ENCODE results near the gene IFT172. TPM values are rescaled to one million over a fixed set of nuclear protein-coding genes. Genes with fewer than 3 reads are reported as not detected.

IFT172 gene
- polyA plus RNA-seq, 2 of the 4 experiments (the other 2 are of a cell fraction), result 14.0 to 21.6 TPM

DNA sequence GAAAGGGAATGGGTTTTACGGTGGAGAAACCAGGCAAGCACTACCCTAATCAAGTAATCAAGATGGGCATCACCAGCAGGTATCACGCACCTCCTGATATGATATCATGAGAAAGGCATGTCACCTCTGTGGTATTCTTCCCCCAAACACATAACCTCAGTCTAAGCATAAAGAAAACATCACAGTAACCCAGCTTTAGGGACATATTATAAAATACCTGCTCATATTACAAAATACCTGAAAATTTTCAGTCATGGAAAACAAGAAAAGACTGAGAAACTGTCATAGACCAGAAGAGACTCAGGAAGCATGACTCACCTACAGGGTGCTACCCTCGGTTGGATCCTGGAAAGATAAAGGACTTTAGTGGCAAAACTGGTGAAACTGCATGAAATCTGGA lies 37.6 kb upstream of the IFT172 start:
- ChIA-PET CTCF (interaction anchor here (0.7 to 0.8 kb wide), 3 partner anchors 16 to 155 kb away, joined by 3 to 4 read pairs (median 3); no protein-coding TSS in a partner anchor), POLR2A (interaction anchor here (0.5 kb wide), 1 partner anchor 18 kb away, joined by 4 read pairs; no protein-coding TSS in a partner anchor)
- H3K4me2 ChIP-seq, result no peak overlapping the region
- peaks cover 4% of the 10 kb centered on the region; the same call in 1 of the 3 replicates for H3K9me3 ChIP-seq
- 11% methylated on average over 3 of the region's 3 CpGs for WGBS (ENCODE audit: missing lambda C conversion rate)
- no peak for DNase-seq (ENCODE audit: low read depth in 1 of 2, low spot score in 1 of 2)
- H3K4me1 ChIP-seq, result no peaks in the 10 kb centered on the region
- no peak overlapping the region for H3K4me3 ChIP-seq
- FAIRE-seq, result no peak
- H3K27ac ChIP-seq, result no peak overlapping the region
- ATAC-seq, result peak; percentile 29 to 70; a peak in 1 of 6 replicates
- TF ChIP-seq RNF2 (IDR thresholded peaks at IDR 0.05; ENCODE audit: borderline replicate concordance, low read depth) (no peak), FOSL2 (IDR thresholded peaks at IDR 0.05) (no peak), FOSL2 (CRISPR knock-in tag; IDR thresholded peaks at IDR 0.05) (peak; percentile 41), EHMT2 (IDR thresholded peaks at IDR 0.05; ENCODE audit: low read depth) (no peak)

DNA sequence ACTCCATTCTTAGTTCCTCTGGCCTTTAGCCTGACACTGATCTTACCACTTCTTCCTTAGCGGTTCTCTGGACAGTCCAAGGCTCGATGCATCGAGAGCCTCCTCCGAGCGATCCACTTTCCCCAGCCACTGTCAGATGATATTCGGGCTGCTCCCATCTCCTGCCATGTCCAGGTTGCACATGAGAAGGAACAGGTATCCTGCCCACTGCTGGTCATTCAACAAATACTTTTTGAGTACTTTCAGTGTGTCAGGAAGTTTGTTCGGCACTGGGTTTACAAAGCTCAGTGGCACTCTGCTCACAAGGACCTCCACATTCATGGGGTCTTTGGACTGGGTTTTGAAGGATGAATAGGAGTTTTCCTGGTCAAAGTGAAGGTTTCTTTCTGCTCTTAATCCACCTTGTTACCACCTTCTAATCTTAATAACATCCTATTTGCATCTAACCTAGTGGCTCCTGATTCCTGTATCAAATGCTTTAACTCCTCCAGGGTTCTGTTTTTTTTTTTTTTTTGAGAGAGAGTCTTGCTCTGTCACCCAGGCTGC lies 32.9 kb upstream of the IFT172 start:
- ChIA-PET CTCF (no interaction called here), POLR2A (no interaction called here)
- peak in 1 of 2 experiments; percentile 20 for DNase-seq (ENCODE audit: low read depth in 1 of 2, low spot score in 1 of 2)
- H3K9me3 ChIP-seq, result no peaks in the 10 kb centered on the region
- peak; percentile 45 to 59; a peak in 4 of 6 replicates for ATAC-seq
- no peak for TF ChIP-seq FOSL2 (IDR thresholded peaks at IDR 0.05)
- TF ChIP-seq FOSL2 (CRISPR knock-in tag; IDR thresholded peaks at IDR 0.05), result no peak
- no peak for TF ChIP-seq JUNB (IDR thresholded peaks at IDR 0.05)
- TF ChIP-seq, protein P1, sequence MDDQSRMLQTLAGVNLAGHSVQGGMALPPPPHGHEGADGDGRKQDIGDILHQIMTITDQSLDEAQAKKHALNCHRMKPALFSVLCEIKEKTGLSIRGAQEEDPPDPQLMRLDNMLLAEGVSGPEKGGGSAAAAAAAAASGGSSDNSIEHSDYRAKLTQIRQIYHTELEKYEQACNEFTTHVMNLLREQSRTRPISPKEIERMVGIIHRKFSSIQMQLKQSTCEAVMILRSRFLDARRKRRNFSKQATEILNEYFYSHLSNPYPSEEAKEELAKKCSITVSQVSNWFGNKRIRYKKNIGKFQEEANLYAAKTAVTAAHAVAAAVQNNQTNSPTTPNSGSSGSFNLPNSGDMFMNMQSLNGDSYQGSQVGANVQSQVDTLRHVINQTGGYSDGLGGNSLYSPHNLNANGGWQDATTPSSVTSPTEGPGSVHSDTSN (IDR thresholded peaks at IDR 0.05), result no peak
- no peak for TF ChIP-seq TP53 (CRISPR knock-in tag; IDR thresholded peaks at IDR 0.05)
- TF ChIP-seq CEBPB (IDR thresholded peaks at IDR 0.05), result no peak
- TF ChIP-seq, protein P2, sequence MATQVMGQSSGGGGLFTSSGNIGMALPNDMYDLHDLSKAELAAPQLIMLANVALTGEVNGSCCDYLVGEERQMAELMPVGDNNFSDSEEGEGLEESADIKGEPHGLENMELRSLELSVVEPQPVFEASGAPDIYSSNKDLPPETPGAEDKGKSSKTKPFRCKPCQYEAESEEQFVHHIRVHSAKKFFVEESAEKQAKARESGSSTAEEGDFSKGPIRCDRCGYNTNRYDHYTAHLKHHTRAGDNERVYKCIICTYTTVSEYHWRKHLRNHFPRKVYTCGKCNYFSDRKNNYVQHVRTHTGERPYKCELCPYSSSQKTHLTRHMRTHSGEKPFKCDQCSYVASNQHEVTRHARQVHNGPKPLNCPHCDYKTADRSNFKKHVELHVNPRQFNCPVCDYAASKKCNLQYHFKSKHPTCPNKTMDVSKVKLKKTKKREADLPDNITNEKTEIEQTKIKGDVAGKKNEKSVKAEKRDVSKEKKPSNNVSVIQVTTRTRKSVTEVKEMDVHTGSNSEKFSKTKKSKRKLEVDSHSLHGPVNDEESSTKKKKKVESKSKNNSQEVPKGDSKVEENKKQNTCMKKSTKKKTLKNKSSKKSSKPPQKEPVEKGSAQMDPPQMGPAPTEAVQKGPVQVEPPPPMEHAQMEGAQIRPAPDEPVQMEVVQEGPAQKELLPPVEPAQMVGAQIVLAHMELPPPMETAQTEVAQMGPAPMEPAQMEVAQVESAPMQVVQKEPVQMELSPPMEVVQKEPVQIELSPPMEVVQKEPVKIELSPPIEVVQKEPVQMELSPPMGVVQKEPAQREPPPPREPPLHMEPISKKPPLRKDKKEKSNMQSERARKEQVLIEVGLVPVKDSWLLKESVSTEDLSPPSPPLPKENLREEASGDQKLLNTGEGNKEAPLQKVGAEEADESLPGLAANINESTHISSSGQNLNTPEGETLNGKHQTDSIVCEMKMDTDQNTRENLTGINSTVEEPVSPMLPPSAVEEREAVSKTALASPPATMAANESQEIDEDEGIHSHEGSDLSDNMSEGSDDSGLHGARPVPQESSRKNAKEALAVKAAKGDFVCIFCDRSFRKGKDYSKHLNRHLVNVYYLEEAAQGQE (IDR thresholded peaks at IDR 0.05), result no peak
- TF ChIP-seq RFX5 (IDR thresholded peaks at IDR 0.05), result no peak
- TF ChIP-seq, protein P3, sequence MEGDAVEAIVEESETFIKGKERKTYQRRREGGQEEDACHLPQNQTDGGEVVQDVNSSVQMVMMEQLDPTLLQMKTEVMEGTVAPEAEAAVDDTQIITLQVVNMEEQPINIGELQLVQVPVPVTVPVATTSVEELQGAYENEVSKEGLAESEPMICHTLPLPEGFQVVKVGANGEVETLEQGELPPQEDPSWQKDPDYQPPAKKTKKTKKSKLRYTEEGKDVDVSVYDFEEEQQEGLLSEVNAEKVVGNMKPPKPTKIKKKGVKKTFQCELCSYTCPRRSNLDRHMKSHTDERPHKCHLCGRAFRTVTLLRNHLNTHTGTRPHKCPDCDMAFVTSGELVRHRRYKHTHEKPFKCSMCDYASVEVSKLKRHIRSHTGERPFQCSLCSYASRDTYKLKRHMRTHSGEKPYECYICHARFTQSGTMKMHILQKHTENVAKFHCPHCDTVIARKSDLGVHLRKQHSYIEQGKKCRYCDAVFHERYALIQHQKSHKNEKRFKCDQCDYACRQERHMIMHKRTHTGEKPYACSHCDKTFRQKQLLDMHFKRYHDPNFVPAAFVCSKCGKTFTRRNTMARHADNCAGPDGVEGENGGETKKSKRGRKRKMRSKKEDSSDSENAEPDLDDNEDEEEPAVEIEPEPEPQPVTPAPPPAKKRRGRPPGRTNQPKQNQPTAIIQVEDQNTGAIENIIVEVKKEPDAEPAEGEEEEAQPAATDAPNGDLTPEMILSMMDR (IDR thresholded peaks at IDR 0.05), result no peak
- TF ChIP-seq, protein P4, sequence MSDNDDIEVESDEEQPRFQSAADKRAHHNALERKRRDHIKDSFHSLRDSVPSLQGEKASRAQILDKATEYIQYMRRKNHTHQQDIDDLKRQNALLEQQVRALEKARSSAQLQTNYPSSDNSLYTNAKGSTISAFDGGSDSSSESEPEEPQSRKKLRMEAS (IDR thresholded peaks at IDR 0.05), result no peak
- TF ChIP-seq PHF8 (IDR thresholded peaks at IDR 0.05; ENCODE audit: borderline replicate concordance, low read depth), result no peak
- no peak for TF ChIP-seq CBX8 (IDR thresholded peaks at IDR 0.05)
- TF ChIP-seq CBX2 (IDR thresholded peaks at IDR 0.05; ENCODE audit: borderline replicate concordance, low read depth), result no peak
- TF ChIP-seq, protein P5, sequence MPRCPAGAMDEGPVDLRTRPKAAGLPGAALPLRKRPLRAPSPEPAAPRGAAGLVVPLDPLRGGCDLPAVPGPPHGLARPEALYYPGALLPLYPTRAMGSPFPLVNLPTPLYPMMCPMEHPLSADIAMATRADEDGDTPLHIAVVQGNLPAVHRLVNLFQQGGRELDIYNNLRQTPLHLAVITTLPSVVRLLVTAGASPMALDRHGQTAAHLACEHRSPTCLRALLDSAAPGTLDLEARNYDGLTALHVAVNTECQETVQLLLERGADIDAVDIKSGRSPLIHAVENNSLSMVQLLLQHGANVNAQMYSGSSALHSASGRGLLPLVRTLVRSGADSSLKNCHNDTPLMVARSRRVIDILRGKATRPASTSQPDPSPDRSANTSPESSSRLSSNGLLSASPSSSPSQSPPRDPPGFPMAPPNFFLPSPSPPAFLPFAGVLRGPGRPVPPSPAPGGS (IDR thresholded peaks at IDR 0.05), result no peak
- no peak for TF ChIP-seq RAD21 (conservative IDR thresholded peaks at IDR 0.05 in 1 of 2, IDR thresholded peaks at IDR 0.05 in 1 of 2)
- TF ChIP-seq KDM1A (IDR thresholded peaks at IDR 0.05; ENCODE audit: low read depth), result no peak
- TF ChIP-seq GATA3 (IDR thresholded peaks at IDR 0.05; ENCODE audit: borderline replicate concordance), result no peak
- TF ChIP-seq, protein P6, sequence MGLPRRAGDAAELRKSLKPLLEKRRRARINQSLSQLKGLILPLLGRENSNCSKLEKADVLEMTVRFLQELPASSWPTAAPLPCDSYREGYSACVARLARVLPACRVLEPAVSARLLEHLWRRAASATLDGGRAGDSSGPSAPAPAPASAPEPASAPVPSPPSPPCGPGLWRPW (IDR thresholded peaks at IDR 0.05), result no peak
- no peak for TF ChIP-seq CHD2 (IDR thresholded peaks at IDR 0.05; ENCODE audit: low read length, partially characterized antibody)
- TF ChIP-seq BHLHE40 (IDR thresholded peaks at IDR 0.05; ENCODE audit: low read depth, low read length), result no peak
- FAIRE-seq, result no peak
- 65% methylated on average over 7 of the region's 7 CpGs for WGBS (ENCODE audit: missing lambda C conversion rate)
- no peak overlapping the region for H3K4me3 ChIP-seq
- H3K27ac ChIP-seq, result no peak overlapping the region
- H3K4me1 ChIP-seq, result no peaks in the 10 kb centered on the region
- no peak overlapping the region for H3K4me2 ChIP-seq
